IPS DF 19.7 (cell line): ENCODE data around the gene C9orf85.
A peak's percentile ranks its signal among the peaks of the same experiment; 100 is the strongest.
"Not testable (repeated sequence)": the region's sequence is repeated elsewhere in the genome, so short reads cannot be mapped to it uniquely, and the experiment has no call there.

Experiments used
- DNase-seq: peaks from one replicate; pipeline ENCODE4 v3.0.0-alpha.2; 2013; ENCODE audit warnings: low read depth, low spot score

The C9orf85 gene, protein sequence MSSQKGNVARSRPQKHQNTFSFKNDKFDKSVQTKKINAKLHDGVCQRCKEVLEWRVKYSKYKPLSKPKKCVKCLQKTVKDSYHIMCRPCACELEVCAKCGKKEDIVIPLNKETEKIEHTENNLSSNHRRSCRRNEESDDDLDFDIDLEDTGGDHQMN

DNA sequence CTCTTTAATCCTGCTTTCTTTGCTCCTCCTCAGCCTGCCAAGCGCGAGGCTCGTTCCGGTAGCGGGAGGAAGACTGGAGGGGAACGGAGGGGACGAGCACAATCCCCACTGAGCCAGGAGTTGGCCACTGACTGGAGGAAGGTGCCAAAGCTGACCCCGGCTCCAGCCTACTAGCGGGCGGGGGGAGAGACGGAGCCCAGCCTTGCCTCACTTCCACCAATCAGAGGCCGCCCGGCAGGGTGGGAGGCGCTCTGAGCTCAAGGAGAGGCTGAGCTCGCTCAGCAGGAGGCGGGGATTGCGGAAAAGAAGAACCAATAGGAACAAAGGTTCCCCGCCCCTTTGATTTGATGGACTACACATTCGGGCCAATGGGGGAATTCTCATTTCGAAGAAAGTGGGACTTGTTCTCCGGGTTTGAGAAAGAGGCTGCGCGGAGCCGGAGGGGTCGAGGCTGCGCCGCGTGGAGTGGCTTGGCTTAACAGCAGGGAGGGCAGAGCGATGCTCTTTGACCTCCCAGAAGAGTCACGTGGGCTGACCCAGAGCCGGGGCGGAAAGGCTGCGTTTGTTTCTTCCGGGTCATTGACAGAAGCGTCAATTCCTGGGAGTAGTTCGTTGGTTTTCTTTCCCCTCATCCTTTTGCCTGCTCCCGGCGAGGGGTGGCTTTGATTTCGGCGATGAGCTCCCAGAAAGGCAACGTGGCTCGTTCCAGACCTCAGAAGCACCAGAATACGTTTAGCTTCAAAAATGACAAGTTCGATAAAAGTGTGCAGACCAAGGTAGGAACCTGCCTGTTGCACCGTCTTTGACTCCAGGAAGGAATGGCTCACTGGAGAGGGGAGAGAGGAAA, at the start of gene C9orf85, which contains the start of gene ABHD17B:
Gene C9orf85 (plus strand): TSS at position 579 of the 847 bp plus-strand sequence. CDS start 96 bp downstream, at position 675.
Gene ABHD17B (minus strand): TSS at position 133 of the 847 bp plus-strand sequence. CDS start 36,113 bp downstream, outside the sequence.
- DNase-seq = peak; percentile 98

DNA sequence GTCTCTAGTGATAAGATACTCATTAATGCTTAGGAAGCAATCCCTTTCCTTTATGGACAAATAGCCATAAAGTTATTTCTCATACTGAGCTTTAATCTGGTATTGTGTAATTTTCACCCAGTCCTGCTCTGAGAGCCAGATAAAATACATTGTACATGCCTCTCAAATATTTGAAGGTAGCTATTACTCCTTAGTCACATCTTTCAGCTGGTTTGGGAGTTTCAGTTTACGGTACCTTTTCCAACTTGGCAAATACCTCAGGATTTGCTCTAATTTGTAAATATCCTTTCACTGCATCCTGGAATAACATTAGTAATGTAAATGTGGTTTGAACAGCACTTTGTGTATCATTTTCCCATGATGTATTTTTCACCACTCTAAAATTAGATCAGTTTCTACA, 47.8 kb upstream of the C9orf85 start:
- no peak for DNase-seq

DNA sequence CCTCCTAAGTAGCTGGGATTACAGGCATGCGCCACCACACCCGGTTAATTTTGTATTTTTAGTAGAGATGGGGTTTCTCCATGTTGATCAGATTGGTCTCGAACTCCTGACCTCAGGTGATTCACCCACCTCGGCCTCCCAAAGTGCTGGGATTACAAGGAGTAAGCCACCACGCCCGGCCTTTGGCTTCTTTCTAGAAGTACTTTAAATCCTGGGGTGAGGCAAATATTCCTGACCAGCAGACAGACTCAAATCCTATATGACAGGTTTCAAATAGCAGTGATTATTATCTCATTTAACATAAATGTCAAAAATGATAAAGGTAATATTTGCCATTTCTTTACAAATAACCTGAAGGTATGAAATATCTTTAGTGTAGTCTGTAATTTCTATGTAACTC, 36.1 kb upstream of the C9orf85 start:
- no peak for DNase-seq

DNA sequence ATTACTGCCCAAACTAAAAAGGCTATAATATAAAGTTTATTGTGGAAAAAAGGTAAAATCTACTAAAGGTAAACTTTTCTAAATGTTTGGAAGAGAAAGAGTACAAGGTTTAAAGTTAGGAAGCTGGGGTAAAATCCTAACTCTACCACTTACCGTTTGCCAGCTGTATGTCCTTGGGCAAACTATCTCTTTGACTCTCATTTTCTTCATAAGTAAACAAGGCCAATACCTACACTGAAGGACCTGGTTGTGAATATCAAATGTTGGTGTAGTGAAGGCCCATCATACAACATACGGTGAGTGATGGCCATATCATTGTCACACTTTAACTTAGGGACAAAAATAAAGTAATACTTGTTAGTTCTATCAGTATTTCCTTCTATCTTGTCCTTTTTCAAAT, 35.3 kb upstream of the C9orf85 start:
- DNase-seq = no peak

DNA sequence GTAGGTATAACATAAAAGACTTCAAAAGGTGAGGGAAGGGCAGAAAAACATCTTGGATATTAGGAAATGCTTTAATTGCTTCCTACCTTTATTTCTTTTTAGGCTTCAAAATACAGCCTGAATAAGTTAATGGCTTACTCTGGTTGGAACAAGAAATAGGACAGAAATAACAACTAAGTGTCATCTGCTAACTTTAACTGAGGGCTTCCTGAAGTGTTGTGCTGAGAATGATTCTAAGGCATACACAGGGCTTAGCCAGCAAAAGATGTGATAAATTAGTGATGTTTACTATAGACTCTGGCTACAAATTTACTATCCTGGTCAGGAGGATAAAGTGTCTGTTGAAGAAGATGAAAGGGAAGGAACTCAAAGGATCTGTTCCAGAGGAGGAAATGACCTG, 34.6 kb upstream of the C9orf85 start:
- no peak for DNase-seq

DNA sequence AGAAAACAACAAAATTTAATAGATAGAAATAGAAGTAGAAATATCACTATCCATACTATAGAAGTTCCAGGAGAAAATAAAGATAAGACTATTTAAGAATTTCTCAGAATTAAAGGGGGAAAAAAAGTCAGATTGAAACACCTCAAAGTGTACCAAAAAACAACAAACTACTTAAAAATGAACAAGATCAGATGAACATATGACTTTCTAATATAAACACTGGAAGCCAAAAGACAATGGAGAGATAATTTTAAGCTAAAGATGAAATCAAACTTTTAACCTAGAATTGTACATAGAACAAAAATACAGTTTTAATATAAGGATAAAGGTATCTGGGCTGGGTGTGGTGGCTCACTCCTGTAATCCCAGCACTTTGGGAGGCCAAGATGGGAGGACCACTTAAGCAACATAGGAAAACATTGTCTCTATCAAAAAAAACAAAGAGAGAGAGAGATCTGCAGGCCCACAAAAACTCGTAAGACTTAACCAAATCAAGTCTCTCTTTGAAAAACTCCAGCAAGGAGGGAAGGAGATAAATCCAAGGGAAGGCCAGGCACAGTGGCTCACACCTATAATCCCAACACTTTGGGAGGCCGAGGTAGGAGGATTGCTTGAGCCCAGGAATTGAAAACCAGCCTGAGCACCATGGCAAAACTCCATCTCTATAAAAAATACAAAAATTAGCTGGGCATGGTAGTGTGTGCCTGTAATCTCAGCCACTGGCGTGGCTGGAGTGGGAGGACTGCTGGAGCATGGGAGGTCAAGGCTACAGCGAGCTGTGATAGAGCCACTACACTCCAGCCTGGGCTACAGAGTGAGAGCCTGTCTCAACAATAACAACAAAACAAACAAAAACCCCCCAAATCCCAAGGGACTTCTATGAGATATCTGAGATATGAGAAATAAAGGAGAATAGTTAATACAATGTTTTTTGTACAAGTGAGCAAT, 32.8 kb upstream of the C9orf85 start:
- no peak for DNase-seq

DNA sequence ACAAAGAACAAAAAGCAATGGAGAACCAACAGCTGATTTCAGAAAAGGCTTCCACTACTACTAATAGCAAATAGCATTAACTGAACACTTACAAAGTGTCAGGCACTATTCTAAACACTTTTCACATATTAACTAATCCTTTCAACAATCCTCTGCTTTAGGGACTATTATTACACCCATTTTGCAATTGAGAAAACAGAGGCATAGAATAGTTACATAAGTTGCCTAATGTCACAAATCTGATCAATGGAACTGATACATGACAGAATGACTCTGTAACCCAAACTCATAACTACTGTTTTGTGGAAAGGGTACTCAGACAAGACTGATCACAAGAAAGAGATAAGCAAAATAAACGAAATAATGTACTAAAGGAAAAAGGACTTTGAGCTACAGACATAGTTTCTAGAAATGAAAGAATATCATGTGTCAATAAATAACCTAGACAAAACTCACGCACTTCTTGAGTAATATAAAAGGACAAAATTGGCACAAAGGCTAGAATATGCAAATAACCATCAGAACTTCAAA, 31.7 kb upstream of the C9orf85 start:
- no peak for DNase-seq

DNA sequence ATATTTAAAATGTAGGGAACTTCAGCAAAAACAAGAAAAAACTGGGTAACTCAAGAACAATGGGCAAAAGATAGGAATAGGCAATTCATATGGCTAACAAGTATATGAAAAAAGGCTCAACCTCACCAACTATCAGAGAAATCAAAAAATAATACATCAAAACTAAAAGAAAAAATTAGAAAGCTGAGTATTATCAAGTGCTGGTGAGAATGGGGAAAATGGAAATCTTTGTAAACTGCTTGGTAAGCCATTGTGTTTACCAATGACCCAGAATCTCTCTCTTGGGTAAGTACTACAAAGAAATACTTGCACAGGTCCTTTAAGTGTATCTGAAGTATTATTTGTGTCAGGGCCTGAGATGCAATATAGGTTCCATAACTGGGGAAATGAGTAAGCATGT, 27.4 kb upstream of the C9orf85 start:
- DNase-seq = no peak

DNA sequence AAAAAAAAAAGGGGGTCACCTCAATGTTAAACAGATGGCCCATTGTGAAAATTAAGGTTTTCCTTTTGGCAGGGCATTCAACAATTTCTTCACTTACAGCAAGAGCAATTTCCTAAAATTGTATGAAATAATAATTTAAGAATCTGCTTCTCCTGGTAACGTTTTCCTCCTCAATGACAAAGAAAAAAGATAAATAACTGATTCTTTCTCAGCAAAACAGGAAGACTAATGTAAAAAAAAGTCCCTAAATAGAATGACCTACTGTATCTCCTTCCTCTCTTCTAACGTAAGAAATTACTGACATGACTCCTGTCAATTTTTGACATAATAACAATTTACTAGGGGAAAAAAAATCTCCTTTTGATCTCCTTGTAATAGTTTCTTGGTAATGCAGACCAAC, 26.0 kb upstream of the C9orf85 start:
- no peak for DNase-seq

DNA sequence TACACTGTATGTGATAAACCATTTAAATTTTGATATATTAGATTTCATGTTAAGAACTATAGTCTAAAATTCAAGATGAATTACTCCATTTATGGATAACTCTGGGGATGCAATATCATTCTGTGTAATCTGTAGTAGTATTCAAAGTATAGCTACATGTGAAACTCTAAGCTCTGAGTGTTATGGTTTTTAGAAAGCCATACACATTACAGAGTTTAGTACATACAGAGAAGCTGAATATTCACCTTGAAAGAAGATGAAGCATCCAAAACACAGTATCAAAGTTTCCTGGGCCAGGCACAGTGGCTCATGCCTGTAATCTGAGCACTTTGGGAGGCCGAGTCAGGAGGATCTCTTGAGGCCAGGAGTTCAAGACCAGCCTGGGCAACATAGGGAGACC, 25.4 kb upstream of the C9orf85 start:
- DNase-seq = no peak

DNA sequence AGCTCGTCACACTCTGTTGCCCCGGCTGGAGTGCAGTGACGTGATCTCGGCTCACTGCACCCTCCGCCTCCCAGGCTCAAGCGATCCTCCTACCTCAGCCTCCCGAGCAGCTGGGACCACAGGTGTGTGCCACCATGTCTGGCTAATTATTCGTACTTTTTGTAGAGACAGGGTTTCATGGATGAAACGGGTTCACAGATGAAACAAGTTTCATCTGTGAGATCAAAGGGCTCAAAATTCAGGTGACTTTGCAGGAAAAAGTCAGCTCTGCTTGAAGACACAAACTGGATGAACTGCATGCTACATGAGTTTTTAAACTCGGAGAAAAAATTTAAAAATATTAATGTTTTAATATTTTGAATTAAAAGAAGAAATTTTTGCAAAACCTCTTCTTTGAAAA, 24.9 kb upstream of the C9orf85 start:
- DNase-seq = no peak

DNA sequence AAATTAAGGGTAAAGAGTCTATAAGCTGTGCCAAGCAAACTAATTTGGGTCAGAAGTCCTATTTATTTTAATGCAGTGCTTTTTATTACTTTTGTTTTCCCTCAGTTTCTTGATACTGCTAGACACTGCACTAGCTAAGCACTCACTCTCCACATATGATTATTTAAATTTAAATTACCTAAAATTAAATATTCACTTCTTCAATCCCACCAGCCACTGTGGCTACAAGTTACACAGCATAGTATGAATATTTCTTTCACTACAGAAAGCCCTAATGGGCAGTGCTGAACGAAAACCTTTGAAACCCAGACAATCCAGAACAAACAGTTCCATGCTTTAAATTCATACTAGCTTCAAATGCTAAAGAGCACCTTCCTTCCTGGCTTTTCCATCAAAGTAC, 24.1 kb upstream of the C9orf85 start:
- DNase-seq = no peak

DNA sequence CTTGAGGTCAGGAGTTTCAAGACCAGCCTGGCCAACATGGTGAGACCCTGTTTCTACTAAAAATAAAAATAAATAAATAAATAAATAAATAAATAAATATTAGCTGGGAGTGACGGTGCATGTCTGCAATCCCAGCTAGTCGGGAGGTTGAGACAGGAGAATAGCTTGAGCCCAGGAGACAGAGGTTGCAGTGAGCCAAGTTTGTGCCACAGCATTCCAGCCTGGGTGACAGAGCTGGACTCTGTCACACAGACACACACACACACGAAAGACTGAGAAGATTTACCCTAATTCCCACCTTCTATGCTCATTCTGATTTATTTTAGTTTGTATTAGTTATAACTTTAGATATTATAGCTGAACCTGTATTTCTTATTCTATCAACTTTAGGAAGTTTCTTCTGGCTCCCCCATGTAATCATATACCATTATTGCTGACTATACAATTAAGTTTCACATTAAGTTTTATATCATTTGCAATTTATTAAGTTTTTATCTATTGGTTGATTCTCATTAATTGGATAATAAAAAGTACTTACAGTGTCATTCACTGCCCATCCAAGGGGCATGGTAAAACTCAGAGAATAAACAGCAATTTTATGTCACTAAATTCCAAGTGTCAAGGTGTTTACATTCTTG, 21.3 kb upstream of the C9orf85 start:
- DNase-seq = no peak

DNA sequence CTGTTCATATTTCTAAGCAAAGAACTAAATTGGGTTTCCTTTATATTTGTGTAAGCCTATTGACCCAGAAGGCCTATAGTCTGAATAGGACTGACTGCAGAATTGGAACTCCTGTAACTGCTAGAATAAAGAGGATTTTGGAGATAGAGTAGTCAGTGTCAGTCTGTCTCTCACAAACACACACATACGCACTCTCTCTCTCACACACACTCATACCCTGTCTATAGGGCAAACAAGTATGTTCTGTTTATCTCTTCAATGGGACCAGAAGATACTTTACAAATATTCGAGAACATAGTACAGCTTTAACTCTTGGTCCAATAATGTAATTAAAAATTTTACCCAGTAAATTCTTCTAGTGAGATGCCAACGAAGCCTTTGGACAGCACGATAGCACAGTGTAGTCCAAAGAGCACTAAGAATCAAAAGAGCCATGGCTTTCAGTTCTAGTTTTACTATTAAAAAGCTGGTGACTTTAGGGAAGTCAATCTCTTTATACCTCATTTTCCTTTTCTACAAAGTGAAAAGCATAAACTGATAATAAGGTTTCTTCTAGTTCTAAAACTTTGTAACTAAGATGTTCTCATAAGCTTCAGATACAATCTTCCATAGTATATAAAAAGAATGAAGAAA, 19.8 kb upstream of the C9orf85 start:
- DNase-seq = no peak

DNA sequence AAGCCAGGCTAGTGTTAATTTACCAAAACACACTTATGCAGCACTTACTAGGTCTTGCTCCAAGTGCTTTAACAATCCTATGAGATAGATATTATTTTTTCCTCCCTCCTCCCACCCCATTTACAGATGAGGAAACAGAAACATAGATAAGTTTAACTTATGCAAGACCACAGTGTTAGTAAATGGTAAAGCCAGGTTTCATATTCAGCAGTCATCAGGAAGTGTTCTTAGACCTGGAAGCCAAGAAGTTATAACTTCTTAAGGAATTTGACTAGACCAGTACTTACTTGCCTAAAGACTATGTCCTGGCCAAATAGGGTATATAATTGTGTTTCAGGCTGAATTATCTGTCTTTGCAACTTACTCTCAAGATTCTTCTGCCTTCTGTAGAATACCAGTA, 16.3 kb upstream of the C9orf85 start:
- no peak for DNase-seq

DNA sequence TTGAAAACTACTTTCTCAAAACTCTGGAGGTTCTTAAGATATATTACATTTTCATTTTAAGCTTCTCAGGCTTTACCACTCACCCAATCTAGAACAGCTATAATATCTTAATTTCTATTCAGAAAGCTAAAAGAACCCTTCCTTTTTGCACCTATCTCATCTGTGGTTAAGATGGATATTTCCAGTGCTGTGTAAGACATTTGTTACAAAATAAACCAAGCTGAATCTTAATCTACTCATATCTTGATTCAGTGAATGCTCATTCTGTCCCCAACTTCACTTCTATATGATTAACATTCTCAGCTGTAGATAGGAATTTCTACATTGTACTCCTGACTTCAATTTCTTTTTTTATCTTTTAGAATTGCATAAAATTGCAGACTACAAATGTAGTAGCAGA, 15.5 kb upstream of the C9orf85 start:
- no peak for DNase-seq

DNA sequence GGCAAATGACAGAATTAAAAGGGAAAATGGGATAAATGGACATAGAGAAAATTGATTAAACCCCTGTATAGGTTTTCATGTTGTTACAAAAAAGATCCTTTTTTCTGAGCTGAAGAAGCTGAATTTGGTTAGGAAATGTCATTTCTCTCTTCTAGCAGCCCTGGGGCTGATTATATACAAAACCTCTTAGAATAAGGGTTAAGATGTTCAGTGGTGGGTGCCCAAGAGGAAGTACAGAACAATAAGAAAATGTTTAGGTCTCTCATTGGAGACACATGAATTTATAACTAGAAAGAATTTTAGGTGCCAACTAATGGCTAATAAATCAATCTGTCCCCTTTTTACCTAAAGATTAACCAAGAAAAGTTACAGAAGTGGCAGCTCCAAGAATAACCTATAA, 14.7 kb upstream of the C9orf85 start:
- DNase-seq = no peak

DNA sequence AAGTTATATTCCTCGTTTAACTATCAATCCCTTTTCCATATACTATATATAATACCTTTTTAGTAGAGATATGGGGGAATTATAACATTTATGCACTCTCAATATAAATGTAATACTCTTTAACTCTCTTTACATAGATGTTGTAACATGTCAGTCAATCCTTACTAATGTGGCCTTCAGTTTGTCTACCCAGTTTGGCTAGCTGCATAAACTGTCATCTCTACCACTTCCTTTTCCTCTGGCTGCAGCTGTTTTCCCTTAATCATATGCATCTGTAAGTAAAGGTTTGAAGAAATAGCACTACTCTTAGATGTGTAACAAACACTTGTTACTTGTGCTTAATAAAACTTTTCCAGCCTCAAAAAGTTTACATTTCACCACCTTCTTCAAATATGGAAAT, 13.9 kb upstream of the C9orf85 start:
- DNase-seq = no peak

DNA sequence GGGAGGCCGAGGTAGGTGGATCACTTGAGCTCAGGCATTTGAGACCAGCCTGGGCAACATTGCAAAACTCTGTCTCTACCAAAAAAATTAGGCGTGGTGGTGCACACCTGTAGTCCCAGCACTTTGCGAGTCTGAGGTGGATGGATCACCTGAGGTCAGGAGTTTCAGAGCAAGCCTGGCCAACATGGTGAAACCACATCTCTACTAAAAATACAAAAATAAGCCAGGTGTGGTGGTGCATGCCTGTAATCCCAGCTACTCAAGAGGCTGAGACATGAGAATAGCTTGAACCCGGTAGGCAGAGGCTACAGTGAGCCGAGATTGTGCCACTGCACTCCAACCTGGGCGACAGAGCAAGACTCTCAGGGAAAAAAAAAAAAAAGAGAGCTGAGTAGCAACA, 12.7 kb upstream of the C9orf85 start:
- DNase-seq = not testable (repeated sequence)

DNA sequence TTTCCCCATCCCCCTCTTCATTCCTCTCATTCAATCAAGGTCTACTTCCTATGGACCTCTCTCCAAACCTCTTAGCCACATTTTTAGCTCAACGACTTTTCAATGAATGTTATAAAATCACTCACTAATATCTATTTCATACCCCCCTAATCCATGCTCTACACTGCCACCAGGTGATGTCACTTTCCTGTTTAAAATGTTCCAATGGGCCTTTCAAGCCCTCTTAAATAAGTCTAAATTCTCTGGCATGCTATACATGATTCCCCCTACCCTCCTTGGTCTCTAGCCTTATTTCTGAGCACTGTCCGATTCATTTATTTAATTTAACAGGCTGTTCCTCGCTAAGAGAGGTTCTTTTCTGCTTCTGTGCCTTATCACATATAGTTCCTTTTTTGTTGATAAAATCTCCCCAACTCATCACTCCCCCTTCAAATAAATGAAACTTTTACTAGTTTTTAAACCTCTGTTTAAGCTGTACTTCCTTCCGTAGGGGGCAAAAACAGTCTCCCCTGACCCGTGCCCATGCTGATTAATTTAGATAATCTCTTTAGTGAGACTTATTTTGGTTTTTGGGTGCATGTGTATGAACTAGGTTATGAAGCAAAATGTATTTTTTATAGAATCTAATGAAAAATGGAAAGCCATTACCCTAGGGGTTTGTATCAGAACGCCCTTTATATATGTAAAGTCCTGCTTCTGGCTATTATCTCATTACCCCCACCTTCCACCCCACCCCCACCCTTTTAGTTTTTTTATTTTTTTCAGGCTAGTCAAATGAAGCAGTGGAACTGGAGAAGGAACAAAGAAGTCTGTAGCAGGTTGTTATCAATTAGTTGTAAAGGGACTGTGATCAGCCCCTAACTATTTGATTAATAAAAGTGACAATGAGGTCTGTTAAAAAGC, 9.5 kb upstream of the C9orf85 start:
- DNase-seq = no peak
